ENCODE data around the gene FLT1.

DNA sequence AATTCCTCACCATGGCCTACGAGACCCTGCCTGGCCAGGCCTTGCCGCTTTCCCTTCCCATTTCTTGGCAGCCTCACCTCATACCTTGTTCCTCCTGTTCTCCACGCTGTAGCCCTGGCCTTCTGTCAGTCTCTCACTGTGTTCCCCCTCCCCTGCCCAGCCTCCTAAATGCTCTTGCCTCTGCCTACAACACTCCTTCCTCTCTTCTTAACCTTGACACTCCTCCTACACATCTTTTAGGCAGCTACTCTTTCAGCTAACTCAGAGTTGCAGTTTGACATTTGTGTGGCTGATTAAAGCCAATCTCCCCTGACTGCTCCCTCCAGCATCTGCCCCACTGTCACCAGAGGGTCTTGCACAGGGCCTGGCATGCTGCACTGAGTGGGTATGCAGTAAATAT is 150.8 kb downstream of the FLT1 start:
- TF ChIP-seq, protein P1, sequence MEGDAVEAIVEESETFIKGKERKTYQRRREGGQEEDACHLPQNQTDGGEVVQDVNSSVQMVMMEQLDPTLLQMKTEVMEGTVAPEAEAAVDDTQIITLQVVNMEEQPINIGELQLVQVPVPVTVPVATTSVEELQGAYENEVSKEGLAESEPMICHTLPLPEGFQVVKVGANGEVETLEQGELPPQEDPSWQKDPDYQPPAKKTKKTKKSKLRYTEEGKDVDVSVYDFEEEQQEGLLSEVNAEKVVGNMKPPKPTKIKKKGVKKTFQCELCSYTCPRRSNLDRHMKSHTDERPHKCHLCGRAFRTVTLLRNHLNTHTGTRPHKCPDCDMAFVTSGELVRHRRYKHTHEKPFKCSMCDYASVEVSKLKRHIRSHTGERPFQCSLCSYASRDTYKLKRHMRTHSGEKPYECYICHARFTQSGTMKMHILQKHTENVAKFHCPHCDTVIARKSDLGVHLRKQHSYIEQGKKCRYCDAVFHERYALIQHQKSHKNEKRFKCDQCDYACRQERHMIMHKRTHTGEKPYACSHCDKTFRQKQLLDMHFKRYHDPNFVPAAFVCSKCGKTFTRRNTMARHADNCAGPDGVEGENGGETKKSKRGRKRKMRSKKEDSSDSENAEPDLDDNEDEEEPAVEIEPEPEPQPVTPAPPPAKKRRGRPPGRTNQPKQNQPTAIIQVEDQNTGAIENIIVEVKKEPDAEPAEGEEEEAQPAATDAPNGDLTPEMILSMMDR (IDR thresholded peaks at IDR 0.05; ENCODE audit: insufficient read depth, low read length), result no peak
- TF ChIP-seq, protein P2, sequence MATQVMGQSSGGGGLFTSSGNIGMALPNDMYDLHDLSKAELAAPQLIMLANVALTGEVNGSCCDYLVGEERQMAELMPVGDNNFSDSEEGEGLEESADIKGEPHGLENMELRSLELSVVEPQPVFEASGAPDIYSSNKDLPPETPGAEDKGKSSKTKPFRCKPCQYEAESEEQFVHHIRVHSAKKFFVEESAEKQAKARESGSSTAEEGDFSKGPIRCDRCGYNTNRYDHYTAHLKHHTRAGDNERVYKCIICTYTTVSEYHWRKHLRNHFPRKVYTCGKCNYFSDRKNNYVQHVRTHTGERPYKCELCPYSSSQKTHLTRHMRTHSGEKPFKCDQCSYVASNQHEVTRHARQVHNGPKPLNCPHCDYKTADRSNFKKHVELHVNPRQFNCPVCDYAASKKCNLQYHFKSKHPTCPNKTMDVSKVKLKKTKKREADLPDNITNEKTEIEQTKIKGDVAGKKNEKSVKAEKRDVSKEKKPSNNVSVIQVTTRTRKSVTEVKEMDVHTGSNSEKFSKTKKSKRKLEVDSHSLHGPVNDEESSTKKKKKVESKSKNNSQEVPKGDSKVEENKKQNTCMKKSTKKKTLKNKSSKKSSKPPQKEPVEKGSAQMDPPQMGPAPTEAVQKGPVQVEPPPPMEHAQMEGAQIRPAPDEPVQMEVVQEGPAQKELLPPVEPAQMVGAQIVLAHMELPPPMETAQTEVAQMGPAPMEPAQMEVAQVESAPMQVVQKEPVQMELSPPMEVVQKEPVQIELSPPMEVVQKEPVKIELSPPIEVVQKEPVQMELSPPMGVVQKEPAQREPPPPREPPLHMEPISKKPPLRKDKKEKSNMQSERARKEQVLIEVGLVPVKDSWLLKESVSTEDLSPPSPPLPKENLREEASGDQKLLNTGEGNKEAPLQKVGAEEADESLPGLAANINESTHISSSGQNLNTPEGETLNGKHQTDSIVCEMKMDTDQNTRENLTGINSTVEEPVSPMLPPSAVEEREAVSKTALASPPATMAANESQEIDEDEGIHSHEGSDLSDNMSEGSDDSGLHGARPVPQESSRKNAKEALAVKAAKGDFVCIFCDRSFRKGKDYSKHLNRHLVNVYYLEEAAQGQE (IDR thresholded peaks at IDR 0.05; ENCODE audit: insufficient replicate concordance, low read depth), result no peak
- no peak for TF ChIP-seq POLR2AphosphoS5 (IDR thresholded peaks at IDR 0.05; ENCODE audit: low read depth)

All from HL-60 (cell line).